IMR-90 (cell line): Measurements from ENCODE around the gene LIG1. TPM values are rescaled to one million over a fixed set of nuclear protein-coding genes. Genes with fewer than 3 reads are reported as not detected.

Experiments used
- ATAC-seq: fragments of 200-7000 bp; cut with Tn5 transposase; 2 replicates; pipeline ENCODE4 v1.9.1; 2020; ENCODE audit warnings: low read depth, mild to moderate bottlenecking, moderate library complexity
- BruUV-seq: library from RNA; stranded (reverse); fragments of 400-500 nt; replicated peaks from 2 replicates; lab custom pipeline; 2021; lab: Mats Ljungman, UMichigan
- CTCF ChIA-PET: fragments of 300-600 bp; formaldehyde crosslinking; extraction: SDS; loops from one replicate; lab custom pipeline; 2021; ENCODE audit warnings: antibody characterized with exemption; lab: Yijun Ruan, JAX
- POLR2A ChIA-PET: fragments of 300-600 bp; sonication (Branson Sonifier 250); formaldehyde crosslinking; loops from one replicate; lab custom pipeline; 2022; ENCODE audit warnings: antibody characterized with exemption; ENCODE audit not compliant: unreplicated experiment; lab: Charles Lee
- DNase-seq: peaks from one replicate; pipeline ENCODE4 v3.0.0; 2013
- H2AFZ ChIP-seq: replicated peaks from 2 replicates; pipeline ENCODE3; 2013; ENCODE audit warnings: low read length, mild to moderate bottlenecking; ENCODE audit not compliant: poor library complexity
- H2AK5ac ChIP-seq: 2 replicates; pipeline ENCODE4 v1.6.1; 2013; ENCODE audit warnings: low read depth, low read length, inconsistent platforms
- H2AK9ac ChIP-seq: replicated peaks from 2 replicates; pipeline ENCODE3; 2013; ENCODE audit warnings: mild to moderate bottlenecking, low read depth, low read length, moderate library complexity; ENCODE audit not compliant: poor library complexity
- H2BK120ac ChIP-seq: 2 replicates; pipeline ENCODE4 v1.6.1; 2013; ENCODE audit warnings: low read depth, low read length, inconsistent platforms
- H2BK15ac ChIP-seq: 3 replicates; pipeline ENCODE4 v1.6.1; 2013; ENCODE audit warnings: low read depth, low read length, inconsistent platforms
- H2BK20ac ChIP-seq: 2 replicates; pipeline ENCODE4 v1.6.1; 2013; ENCODE audit warnings: low read depth, mild to moderate bottlenecking, inconsistent platforms, low read length, moderate library complexity
- H2BK5ac ChIP-seq: 2 replicates; pipeline ENCODE4 v1.6.1; 2013; ENCODE audit warnings: mild to moderate bottlenecking, low read depth, low read length, inconsistent platforms; ENCODE audit not compliant: poor library complexity, severe bottlenecking
- H3K14ac ChIP-seq: replicated peaks from 2 replicates; pipeline ENCODE4 v1.6.1; 2013; ENCODE audit warnings: low read depth, low read length, inconsistent platforms
- H3K18ac ChIP-seq: 2 replicates; pipeline ENCODE4 v1.6.1; 2013; ENCODE audit warnings: low read depth, low read length, control low read depth
- H3K23ac ChIP-seq: 2 replicates; pipeline ENCODE4 v1.6.1; 2013; ENCODE audit warnings: low read depth, low read length, inconsistent platforms
- H3K27ac ChIP-seq: 2 replicates; pipeline ENCODE4 v1.5.1; 2013; ENCODE audit warnings: mild to moderate bottlenecking, control low read depth, low read length; ENCODE audit not compliant: insufficient read depth
- H3K27me3 ChIP-seq: 2 replicates; pipeline ENCODE4 v1.6.1; 2013; ENCODE audit warnings: low read length; ENCODE audit not compliant: control insufficient read depth, insufficient read depth
- H3K36me3 ChIP-seq: 2 replicates; pipeline ENCODE4 v1.6.1; 2013; ENCODE audit warnings: low read length, mixed read lengths; ENCODE audit not compliant: control insufficient read depth, insufficient read depth
- H3K4ac ChIP-seq: 2 replicates; pipeline ENCODE4 v1.6.1; 2013; ENCODE audit warnings: low read depth, low read length, inconsistent platforms
- H3K4me1 ChIP-seq: 2 replicates; pipeline ENCODE4 v1.6.1; 2013; ENCODE audit warnings: low read length, mixed read lengths; ENCODE audit not compliant: control insufficient read depth, insufficient read depth
- H3K4me2 ChIP-seq: 2 replicates; pipeline ENCODE4 v1.6.1; 2013; ENCODE audit warnings: low read depth, mild to moderate bottlenecking, control low read depth, low read length, moderate library complexity
- H3K4me3 ChIP-seq: 2 replicates; pipeline ENCODE4 v1.5.1; 2013; ENCODE audit warnings: low read depth, mild to moderate bottlenecking, control low read depth, low read length, moderate library complexity; ENCODE audit not compliant: insufficient read depth
- H3K56ac ChIP-seq: 2 replicates; pipeline ENCODE4 v1.6.1; 2013; ENCODE audit warnings: low read length, inconsistent platforms; ENCODE audit not compliant: insufficient read depth; ENCODE audit errors: extremely low read depth
- H3K79me1 ChIP-seq, 2 experiments: 2 replicates each; pipeline ENCODE4 v1.6.1; 2013; ENCODE audit warnings: low read length in 2 of 2, inconsistent platforms in 1 of 2, low read depth in 1 of 2
- H3K9ac ChIP-seq: 2 replicates; pipeline ENCODE4 v1.6.1; 2013; ENCODE audit warnings: low read depth, low read length, control low read depth
- H3K9me1 ChIP-seq: 2 replicates; pipeline ENCODE4 v1.6.1; 2013; ENCODE audit warnings: low read length, inconsistent platforms; ENCODE audit not compliant: insufficient read depth
- H3K9me3 ChIP-seq: 2 replicates; pipeline ENCODE4 v1.6.1; 2013; ENCODE audit warnings: low read length; ENCODE audit not compliant: control insufficient read depth, insufficient read depth
- H4K20me1 ChIP-seq: 2 replicates; pipeline ENCODE4 v1.6.1; 2013; ENCODE audit warnings: low read length, inconsistent platforms; ENCODE audit not compliant: insufficient read depth
- H4K5ac ChIP-seq: 2 replicates; pipeline ENCODE4 v1.6.1; 2013; ENCODE audit warnings: mild to moderate bottlenecking, low read depth, low read length, control low read depth
- H4K8ac ChIP-seq, 2 experiments: 2 replicates each; pipeline ENCODE4 v1.6.1; 2013; ENCODE audit warnings: low read depth in 2 of 2, low read length in 2 of 2, control low read depth in 1 of 2, inconsistent platforms in 1 of 2
- H4K91ac ChIP-seq: 2 replicates; pipeline ENCODE4 v1.6.1; 2013; ENCODE audit warnings: low read depth, low read length, inconsistent platforms; ENCODE audit not compliant: insufficient read depth
- CEBPB ChIP-seq: IDR thresholded peaks from 2 replicates; pipeline ENCODE4 v1.6.1; 2012; ENCODE audit warnings: low read depth, low read length, improper control_type of control experiment
- CTCF ChIP-seq: conservative IDR thresholded peaks from 2 replicates; pipeline ENCODE4 v1.5.1; 2012; ENCODE audit warnings: mild to moderate bottlenecking, low read depth, low read length, improper control_type of control experiment
- ELK1 ChIP-seq: fragments of 150-350 bp; IDR thresholded peaks from 2 replicates; pipeline ENCODE4 v1.6.1; 2016; ENCODE audit warnings: low read depth, mild to moderate bottlenecking, low read length, moderate library complexity, borderline replicate concordance
- WGBS, 2 experiments: methylation state at CpG; one replicate each; pipeline versions ENCODE4 v1.1.5 to v1.1.7; 2013; ENCODE audit warnings: missing lambda C conversion rate in 2 of 2; ENCODE audit not compliant: insufficient read length in 1 of 2; ENCODE audit errors: extremely low coverage in 2 of 2; 5-methylcytosine and 5-hydroxymethylcytosine counted together
- dilution Hi-C: fragments of 300-500 bp; cut with HindIII; formaldehyde crosslinking; loops from one replicate; pipeline ENCODE4 v1.14.3; 2018; ENCODE audit warnings: low sequenced_read_pairs; ENCODE audit not compliant: unreplicated experiment
- in situ Hi-C: fragments of 300-500 bp; cut with MboI; formaldehyde crosslinking; loops from 3 replicates; pipeline ENCODE4 v1.14.3; 2019; ENCODE audit warnings: low sequenced_read_pairs, inconsistent platforms, mixed read lengths
- intact Hi-C: fragments of 100-400 bp; cut with micrococcal nuclease; formaldehyde crosslinking; loops from 2 replicates; pipeline ENCODE4 v1.10.0; 2022
- polyA plus RNA-seq, 3 experiments: library from polyadenylated mRNA; depleted of rRNA; stranded (reverse); fragments of >200 nt; gene quantifications; 2 replicates each; pipeline ENCODE4 v1.2.3, GENCODE V29; 2012; ENCODE audit warnings: low replicate concordance in 1 of 3
- total RNA-seq: library from RNA; depleted of rRNA; stranded (reverse); fragments of >200 nt; gene quantifications from 2 replicates; pipeline ENCODE4 v1.2.3, GENCODE V29; 2012

LIG1 gene
- total and polyA plus RNA-seq, 2 of the 4 experiments (the other 2 are of a cell fraction), result 24.9 to 34.0 TPM

- H3K27me3 ChIP-seq, result no peaks in the 10 kb centered on the region
- no peak overlapping the region for H3K56ac ChIP-seq
- peak overlapping the region; percentile 76 to 97; a peak in 2 of 4 replicates for H4K8ac ChIP-seq
- H2BK120ac ChIP-seq, result no peak overlapping the region
- no peak overlapping the region for H2AK5ac ChIP-seq
- H3K9me3 ChIP-seq, result no peaks in the 10 kb centered on the region
- H3K9me1 ChIP-seq, result peaks cover 11% of the 10 kb centered on the region
- peaks cover 5% of the 10 kb centered on the region; the same call in 1 of the 2 replicates for H3K36me3 ChIP-seq
- no peak overlapping the region for H2AFZ ChIP-seq
- intact Hi-C loops (no loop called here), in situ Hi-C loops (no loop called here), dilution Hi-C loops (no loop called here)
- ATAC-seq (no peak), DNase-seq (no peak)
- H3K27ac ChIP-seq, result no peak overlapping the region
- peaks cover 2% of the 10 kb centered on the region for H3K4me1 ChIP-seq
- H2BK20ac ChIP-seq, result no peak overlapping the region
- H4K5ac ChIP-seq, result no peak overlapping the region
- H4K91ac ChIP-seq, result no peak overlapping the region
- H4K20me1 ChIP-seq, result peaks cover 3% of the 10 kb centered on the region; the same call in 1 of the 2 replicates
- no peak overlapping the region for H3K4me3 ChIP-seq
- no peak overlapping the region for H3K18ac ChIP-seq
- no peak overlapping the region for H2BK15ac ChIP-seq
- TF ChIP-seq ELK1, result no peak
- no peak for TF ChIP-seq CEBPB
- TF ChIP-seq CTCF, result no peak
- peaks cover 34 to 43% of the 10 kb centered on the region in 2 experiments for H3K79me1 ChIP-seq
- H2BK5ac ChIP-seq, result no peak overlapping the region
- H3K14ac ChIP-seq, result no peak overlapping the region
- ChIA-PET CTCF (no interaction called here), POLR2A (no interaction called here)
- H3K4ac ChIP-seq, result no peak overlapping the region
- H2AK9ac ChIP-seq, result no peak overlapping the region
- no TSS peak for BruUV-seq
- no peak overlapping the region for H3K9ac ChIP-seq
- WGBS, 2 experiments, result no CpG with 5 or more reads among the region's 5 CpGs
- no peak overlapping the region for H3K23ac ChIP-seq
- H3K4me2 ChIP-seq, result no peak overlapping the region
Observed at GRCh38 chr19:48168689-48169088, 1.5 kb downstream of the LIG1 start.
